GM18520 (cell line): ENCODE data around the gene LRRC14B.
"Not testable (repeated sequence)": the region's sequence is repeated elsewhere in the genome, so short reads cannot be mapped to it uniquely, and the experiment has no call there.

ENCODE experiments used
- ATAC-seq: cut with Tn5 transposase; IDR thresholded peaks from one replicate; pipeline ENCODE4 v1.9.1; 2021; ENCODE audit not compliant: unreplicated experiment

Gene LRRC14B

DNA sequence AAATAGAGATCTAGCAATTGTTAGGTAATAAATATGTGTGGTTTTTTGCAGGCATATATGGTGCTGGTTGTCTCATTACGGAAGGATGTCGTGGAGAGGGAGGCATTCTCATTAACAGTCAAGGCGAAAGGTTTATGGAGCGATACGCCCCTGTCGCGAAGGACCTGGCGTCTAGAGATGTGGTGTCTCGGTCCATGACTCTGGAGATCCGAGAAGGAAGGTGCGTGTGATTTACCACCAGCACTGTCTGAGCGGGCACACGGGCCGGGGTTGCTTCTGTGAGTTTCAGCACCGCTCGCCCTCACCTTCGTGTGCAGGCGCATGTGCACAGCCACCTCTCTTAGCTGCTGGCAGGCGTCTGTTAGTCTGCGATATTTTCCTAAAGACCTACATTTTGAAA, 42.1 kb downstream of the LRRC14B start:
- ATAC-seq: not testable (repeated sequence)

- no peak for ATAC-seq
Observed at GRCh38 chr5:234450-234849, 43.2 kb downstream of the LRRC14B start.

GRCh38 chr5:235527-235926, 44.2 kb downstream of the LRRC14B start:
- ATAC-seq: not testable (repeated sequence)

DNA sequence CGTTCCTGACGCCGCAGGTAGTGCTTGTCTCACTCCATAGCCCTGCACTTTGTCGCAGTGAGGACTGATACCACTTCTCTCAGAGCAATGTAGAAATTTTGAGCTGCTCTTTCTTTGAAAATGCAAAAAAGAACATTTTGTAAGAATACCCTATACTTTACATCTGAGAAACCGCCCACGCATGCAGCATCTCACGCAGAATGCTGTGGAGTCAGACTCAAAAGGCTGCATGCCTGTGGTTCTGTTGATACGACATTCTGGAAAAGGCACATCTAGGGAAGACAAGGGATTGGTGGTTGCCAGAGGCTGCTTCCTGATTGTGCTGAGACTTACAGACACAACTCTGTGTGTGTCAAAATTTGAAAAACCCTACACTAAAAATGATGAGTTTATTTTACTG, 46.6 kb downstream of the LRRC14B start:
- ATAC-seq: not testable (repeated sequence)

DNA sequence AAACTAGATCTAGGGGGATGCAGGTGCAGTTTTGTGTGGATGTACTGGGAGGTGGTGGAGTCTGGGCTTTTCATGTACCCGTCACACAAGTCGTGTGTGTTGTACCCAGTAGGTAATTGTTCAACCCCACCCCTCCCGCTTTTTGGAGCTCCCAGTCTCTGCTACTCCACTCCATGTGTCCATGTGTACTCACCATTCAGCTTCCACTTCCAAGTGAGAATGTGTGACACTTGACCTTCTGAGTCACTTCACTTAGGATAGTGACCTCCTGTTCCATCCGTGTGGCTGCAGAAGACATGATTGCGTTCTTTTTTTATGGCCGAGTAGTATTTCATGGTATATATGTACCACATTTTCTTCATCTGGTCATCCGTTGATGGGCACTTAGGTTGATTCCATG, 49.3 kb downstream of the LRRC14B start:
- not testable (repeated sequence) for ATAC-seq

- ATAC-seq: not testable (repeated sequence)
Observed at GRCh38 chr5:241045-241669, 49.9 kb downstream of the LRRC14B start.

DNA sequence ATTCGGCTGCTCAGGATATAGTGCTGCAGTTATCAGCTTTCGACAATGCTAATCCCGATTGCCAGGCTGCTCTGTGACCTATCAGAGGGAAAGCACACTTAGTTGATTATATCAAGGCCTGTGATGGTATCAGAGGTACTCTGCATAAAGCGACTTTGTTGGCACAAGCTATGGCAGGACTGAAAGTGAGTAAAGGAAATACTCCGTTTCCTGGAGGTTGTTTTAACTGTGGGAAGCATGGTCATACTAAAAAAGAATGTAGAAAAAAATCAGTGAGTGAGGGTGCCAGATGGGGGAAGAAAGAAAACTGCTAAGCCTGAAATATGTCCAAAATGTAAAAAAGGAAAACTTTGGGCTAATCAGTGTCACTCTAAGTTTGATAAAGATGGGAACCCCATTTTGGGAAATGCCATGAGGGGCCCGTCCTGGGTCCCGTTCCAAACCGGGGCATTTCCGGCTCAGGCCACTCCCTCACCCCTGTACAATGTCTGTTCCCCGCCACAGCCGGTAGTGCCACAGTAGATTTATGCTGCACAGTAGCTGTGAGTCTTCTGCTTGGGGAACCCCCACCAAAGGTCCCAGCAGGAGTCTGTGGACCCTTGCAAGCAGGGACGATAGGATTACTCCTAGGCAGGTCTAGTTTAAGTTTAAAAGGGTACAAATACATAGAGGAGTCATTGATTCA, 52.5 kb downstream of the LRRC14B start:
- ATAC-seq: not testable (repeated sequence)

- not testable (repeated sequence) for ATAC-seq
Observed at GRCh38 chr5:245717-246116, 54.4 kb downstream of the LRRC14B start.
